Measurements from ENCODE around the gene NXT2. TPM values are rescaled to one million over a fixed set of nuclear protein-coding genes. Genes with fewer than 3 reads are reported as not detected.

The NXT2 gene
- total RNA-seq, 1 donor from 2014 or later: 8.1 TPM

Other genes starting within 250 kb of the NXT2 start
- gene GUCY2F, start 54.8 kb upstream of the NXT2 start, total RNA-seq: not detected
- 0.80 TPM for gene KCNE5, start 88.3 kb downstream of the NXT2 start, total RNA-seq
- gene ACSL4, start 196.4 kb downstream of the NXT2 start, total RNA-seq: 155 TPM

Data from mesenteric fat pad (tissue), 1 donor.